Panc1 (cell line): ENCODE results near the gene PREB. TPM values are rescaled to one million over a fixed set of nuclear protein-coding genes. Genes with fewer than 3 reads are reported as not detected.

Experiments used
- ATAC-seq: fragments of 200-7000 bp; cut with Tn5 transposase; 2 replicates; pipeline ENCODE4 v1.9.1; 2020; ENCODE audit warnings: mild to moderate bottlenecking, moderate library complexity
- BruUV-seq: library from RNA; stranded (reverse); fragments of 400-500 nt; replicated peaks from 2 replicates; lab custom pipeline; 2021; lab: Mats Ljungman, UMichigan
- CTCF ChIA-PET: fragments of 300-600 bp; sonication (Branson Sonifier 250); formaldehyde crosslinking; loops from one replicate; lab custom pipeline; 2022; ENCODE audit warnings: antibody characterized with exemption; lab: Charles Lee
- POLR2A ChIA-PET: fragments of 300-600 bp; sonication (Branson Sonifier 250); formaldehyde crosslinking; loops from one replicate; lab custom pipeline; 2022; ENCODE audit warnings: antibody characterized with exemption; lab: Charles Lee
- DNase-seq: peaks from one replicate; pipeline ENCODE4 v3.0.0-alpha.2; 2010; ENCODE audit warnings: low read depth, low spot score
- H3K27ac ChIP-seq: 2 replicates; pipeline ENCODE4 v1.5.1; 2011; ENCODE audit warnings: mild to moderate bottlenecking, low read length, inconsistent platforms
- H3K27me3 ChIP-seq: fragments of 200-500 bp; sonication (Bioruptor generic); 2 replicates; pipeline ENCODE4 v1.6.0; 2014; ENCODE audit warnings: low read length, inconsistent platforms; ENCODE audit not compliant: control insufficient read depth, insufficient read depth
- H3K36me3 ChIP-seq: fragments of 200-500 bp; sonication (Bioruptor generic); 2 replicates; pipeline ENCODE4 v1.5.1; 2014; ENCODE audit warnings: inconsistent platforms, mild to moderate bottlenecking, low read length, moderate library complexity; ENCODE audit not compliant: control insufficient read depth, insufficient read depth
- H3K4me1 ChIP-seq: 2 replicates; pipeline ENCODE4 v1.5.1; 2011; ENCODE audit warnings: inconsistent platforms, mild to moderate bottlenecking, low read length, moderate library complexity; ENCODE audit not compliant: control insufficient read depth, insufficient read depth
- H3K4me3 ChIP-seq, 2 experiments: 2 replicates each; pipeline ENCODE4 v1.5.1; 2011 to 2012; ENCODE audit warnings: low read depth in 2 of 2, low read length in 2 of 2, mild to moderate bottlenecking in 2 of 2, inconsistent platforms in 1 of 2, moderate library complexity in 1 of 2
- H3K9me3 ChIP-seq: fragments of 200-500 bp; sonication (Bioruptor generic); 2 replicates; pipeline ENCODE4 v1.5.1; 2014; ENCODE audit warnings: low read depth, mild to moderate bottlenecking, inconsistent platforms, low read length, moderate library complexity; ENCODE audit not compliant: control insufficient read depth, insufficient read depth
- POLR2AphosphoS5 ChIP-seq: IDR thresholded peaks from 2 replicates; pipeline ENCODE4 v1.6.1; 2012; ENCODE audit warnings: mild to moderate bottlenecking, low read depth, low read length, moderate library complexity
- SIN3A ChIP-seq: IDR thresholded peaks from 2 replicates; pipeline ENCODE4 v1.6.1; 2012; ENCODE audit warnings: low read depth, mild to moderate bottlenecking, low read length, moderate library complexity, borderline replicate concordance; ENCODE audit not compliant: insufficient read depth
- TCF7L2 ChIP-seq: IDR thresholded peaks from 2 replicates; pipeline ENCODE4 v1.6.1; 2011; ENCODE audit warnings: mild to moderate bottlenecking, low read depth, low read length, inconsistent platforms
- in situ Hi-C: cut with HindIII; loops from 2 replicates; pipeline ENCODE4 v1.10.0; 2016; ENCODE audit warnings: low sequenced_read_pairs, low pct_unique_long_range_greater_than_20kb
- intact Hi-C: fragments of 100-400 bp; cut with micrococcal nuclease; formaldehyde crosslinking; loops from one replicate; pipeline ENCODE4 v1.10.0; 2022; ENCODE audit not compliant: unreplicated experiment
- total RNA-seq: library from RNA; stranded (reverse); gene quantifications from one replicate; pipeline ENCODE4 v1.2.1, GENCODE V29; 2021; ENCODE audit not compliant: unreplicated experiment
- TF ChIP-seq, protein P1 (sequence below), 2 experiments: IDR thresholded peaks; 2 replicates each; pipeline ENCODE4 v1.6.1; 2011 to 2012; ENCODE audit warnings: low read depth in 2 of 2, control low read depth in 1 of 2, low read length in 1 of 2, mild to moderate bottlenecking in 1 of 2, moderate library complexity in 1 of 2; ENCODE audit not compliant: insufficient read depth in 1 of 2
- TF ChIP-seq, protein P2 (sequence below): fragments of 450-650 bp; IDR thresholded peaks from 2 replicates; pipeline ENCODE4 v1.5.1; 2017; ENCODE audit warnings: mild to moderate bottlenecking

Gene PREB
- total RNA-seq, 1 experiment from 2014 or later: 60.9 TPM

DNA sequence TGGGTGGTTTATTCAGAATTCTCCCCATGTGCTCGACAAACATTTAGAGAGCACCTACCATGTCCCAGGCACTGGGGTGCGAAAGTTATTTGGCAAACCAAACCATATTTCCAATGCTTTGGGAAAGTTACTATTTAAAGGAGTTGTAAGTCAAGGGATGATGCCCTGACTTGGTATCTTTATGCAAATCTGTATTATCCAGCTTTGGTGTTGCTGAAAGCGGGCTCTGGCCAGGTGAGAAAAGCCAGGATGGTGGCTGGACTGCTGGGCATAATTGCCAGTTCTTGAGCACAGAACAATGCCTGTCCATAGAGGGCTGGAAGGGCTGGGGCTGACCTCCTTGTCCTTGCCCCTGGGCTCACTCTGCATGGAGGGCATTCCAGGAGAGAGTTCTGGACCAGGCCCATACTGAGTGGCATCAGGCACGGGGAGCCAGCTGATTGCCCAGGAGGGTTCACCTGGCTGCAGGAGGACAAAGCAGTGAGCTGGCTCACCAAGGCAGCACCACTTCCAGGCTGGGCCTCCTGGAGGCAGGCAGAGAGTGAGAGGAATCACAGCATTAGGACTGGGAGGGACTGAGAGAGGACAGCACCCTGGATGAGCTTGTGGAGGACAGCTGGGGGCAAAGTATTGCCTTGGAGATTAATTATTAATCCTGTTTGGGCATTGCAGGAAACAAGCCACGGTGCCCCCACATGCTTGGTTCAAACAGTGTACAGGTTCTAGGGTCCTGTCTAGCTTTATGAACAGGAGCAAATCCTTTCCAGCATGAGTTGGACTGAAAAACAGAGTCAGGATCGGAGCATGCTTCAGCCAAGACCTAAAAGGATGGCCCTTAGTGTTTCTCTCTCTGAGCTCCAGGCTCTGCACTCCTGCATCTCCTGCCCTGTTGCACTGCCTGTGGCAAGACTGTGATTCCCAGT, 40.7 kb downstream of the PREB start:
- H3K9me3 ChIP-seq: no peaks in the 10 kb centered on the region
- in situ Hi-C loops (no loop called here), intact Hi-C loops (no loop called here)
- ChIA-PET POLR2A (interaction anchor here (0.6 to 0.7 kb wide), 2 partner anchors 102 to 992 kb away, joined by 3 to 4 read pairs; no protein-coding TSS in a partner anchor), CTCF (no interaction called here)
- no peaks in the 10 kb centered on the region for H3K36me3 ChIP-seq
- no peak overlapping the region for H3K4me3 ChIP-seq
- no TSS peak for BruUV-seq
- TF ChIP-seq TCF7L2 (no peak), SIN3A (no peak), POLR2AphosphoS5 (no peak)
- TF ChIP-seq, protein P1, sequence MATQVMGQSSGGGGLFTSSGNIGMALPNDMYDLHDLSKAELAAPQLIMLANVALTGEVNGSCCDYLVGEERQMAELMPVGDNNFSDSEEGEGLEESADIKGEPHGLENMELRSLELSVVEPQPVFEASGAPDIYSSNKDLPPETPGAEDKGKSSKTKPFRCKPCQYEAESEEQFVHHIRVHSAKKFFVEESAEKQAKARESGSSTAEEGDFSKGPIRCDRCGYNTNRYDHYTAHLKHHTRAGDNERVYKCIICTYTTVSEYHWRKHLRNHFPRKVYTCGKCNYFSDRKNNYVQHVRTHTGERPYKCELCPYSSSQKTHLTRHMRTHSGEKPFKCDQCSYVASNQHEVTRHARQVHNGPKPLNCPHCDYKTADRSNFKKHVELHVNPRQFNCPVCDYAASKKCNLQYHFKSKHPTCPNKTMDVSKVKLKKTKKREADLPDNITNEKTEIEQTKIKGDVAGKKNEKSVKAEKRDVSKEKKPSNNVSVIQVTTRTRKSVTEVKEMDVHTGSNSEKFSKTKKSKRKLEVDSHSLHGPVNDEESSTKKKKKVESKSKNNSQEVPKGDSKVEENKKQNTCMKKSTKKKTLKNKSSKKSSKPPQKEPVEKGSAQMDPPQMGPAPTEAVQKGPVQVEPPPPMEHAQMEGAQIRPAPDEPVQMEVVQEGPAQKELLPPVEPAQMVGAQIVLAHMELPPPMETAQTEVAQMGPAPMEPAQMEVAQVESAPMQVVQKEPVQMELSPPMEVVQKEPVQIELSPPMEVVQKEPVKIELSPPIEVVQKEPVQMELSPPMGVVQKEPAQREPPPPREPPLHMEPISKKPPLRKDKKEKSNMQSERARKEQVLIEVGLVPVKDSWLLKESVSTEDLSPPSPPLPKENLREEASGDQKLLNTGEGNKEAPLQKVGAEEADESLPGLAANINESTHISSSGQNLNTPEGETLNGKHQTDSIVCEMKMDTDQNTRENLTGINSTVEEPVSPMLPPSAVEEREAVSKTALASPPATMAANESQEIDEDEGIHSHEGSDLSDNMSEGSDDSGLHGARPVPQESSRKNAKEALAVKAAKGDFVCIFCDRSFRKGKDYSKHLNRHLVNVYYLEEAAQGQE (IDR thresholded peaks at IDR 0.05; ENCODE audit: insufficient read depth in 1 of 2, low read depth in 2 of 2, low read length in 1 of 2): no peak
- TF ChIP-seq, protein P2, sequence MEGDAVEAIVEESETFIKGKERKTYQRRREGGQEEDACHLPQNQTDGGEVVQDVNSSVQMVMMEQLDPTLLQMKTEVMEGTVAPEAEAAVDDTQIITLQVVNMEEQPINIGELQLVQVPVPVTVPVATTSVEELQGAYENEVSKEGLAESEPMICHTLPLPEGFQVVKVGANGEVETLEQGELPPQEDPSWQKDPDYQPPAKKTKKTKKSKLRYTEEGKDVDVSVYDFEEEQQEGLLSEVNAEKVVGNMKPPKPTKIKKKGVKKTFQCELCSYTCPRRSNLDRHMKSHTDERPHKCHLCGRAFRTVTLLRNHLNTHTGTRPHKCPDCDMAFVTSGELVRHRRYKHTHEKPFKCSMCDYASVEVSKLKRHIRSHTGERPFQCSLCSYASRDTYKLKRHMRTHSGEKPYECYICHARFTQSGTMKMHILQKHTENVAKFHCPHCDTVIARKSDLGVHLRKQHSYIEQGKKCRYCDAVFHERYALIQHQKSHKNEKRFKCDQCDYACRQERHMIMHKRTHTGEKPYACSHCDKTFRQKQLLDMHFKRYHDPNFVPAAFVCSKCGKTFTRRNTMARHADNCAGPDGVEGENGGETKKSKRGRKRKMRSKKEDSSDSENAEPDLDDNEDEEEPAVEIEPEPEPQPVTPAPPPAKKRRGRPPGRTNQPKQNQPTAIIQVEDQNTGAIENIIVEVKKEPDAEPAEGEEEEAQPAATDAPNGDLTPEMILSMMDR: no peak
- no peaks in the 10 kb centered on the region for H3K27me3 ChIP-seq
- H3K4me1 ChIP-seq: no peaks in the 10 kb centered on the region
- ATAC-seq: no peak
- DNase-seq: no peak
- H3K27ac ChIP-seq: no peak overlapping the region

DNA sequence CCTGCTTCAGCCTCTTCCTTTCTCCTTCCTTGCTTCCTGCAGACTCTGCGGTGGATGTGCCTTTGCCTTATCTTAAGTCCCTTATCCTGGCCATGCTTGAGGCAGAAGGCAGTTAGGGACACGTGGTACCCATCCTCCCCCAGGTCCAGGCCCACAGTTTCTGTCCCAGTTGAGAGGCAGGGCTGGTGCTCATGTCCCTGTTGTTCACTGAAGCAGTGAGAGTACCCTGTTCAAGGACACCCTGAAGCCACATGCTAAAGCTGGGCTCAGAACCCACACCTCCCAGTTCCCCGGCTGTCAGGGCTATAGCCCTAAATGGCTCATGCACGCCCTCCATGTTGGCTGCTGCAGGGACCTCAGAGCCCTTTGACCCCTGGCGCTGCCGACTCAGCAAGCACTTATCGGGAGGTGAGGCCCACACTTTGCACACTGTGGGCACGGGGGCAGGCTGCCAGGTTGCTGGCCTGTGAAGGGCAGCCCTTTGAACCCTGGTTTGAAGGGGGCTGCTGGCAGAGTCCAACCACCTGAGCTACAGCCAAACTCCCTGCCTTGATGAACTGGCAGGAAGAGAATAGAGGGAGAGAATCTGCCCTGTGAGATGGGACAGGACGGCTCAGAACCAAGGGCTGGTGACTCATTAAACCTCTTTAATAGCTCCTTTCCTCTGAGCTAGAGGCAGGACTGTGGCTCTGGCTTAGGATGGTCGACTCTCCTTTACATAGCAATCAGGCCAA, 41.6 kb downstream of the PREB start:
- H3K9me3 ChIP-seq: no peaks in the 10 kb centered on the region
- no peak for DNase-seq
- ATAC-seq: no peak
- H3K36me3 ChIP-seq: no peaks in the 10 kb centered on the region
- no peak for TF ChIP-seq POLR2AphosphoS5
- no peak for TF ChIP-seq TCF7L2
- TF ChIP-seq, protein P1 (IDR thresholded peaks at IDR 0.05; ENCODE audit: insufficient read depth in 1 of 2, low read depth in 2 of 2, low read length in 1 of 2): no peak
- TF ChIP-seq, protein P2: no peak
- no peak for TF ChIP-seq SIN3A
- no peak overlapping the region for H3K4me3 ChIP-seq
- no peaks in the 10 kb centered on the region for H3K27me3 ChIP-seq
- ChIA-PET POLR2A (interaction anchor here (0.6 to 0.7 kb wide), 2 partner anchors 102 to 991 kb away, joined by 3 to 4 read pairs; no protein-coding TSS in a partner anchor), CTCF (no interaction called here)
- in situ Hi-C loops: no loop called here
- no TSS peak for BruUV-seq
- H3K4me1 ChIP-seq: no peaks in the 10 kb centered on the region
- no peak overlapping the region for H3K27ac ChIP-seq
- intact Hi-C loops: no loop called here
